Muscle of back (tissue), 13 donors: ENCODE measurements around the gene ARF6. TPM values are rescaled to one million over a fixed set of nuclear protein-coding genes. Genes with fewer than 3 reads are reported as not detected.
A peak's percentile ranks its signal among the peaks of the same experiment; 100 is the strongest.

ENCODE experiments used
- DNase-seq, 3 donors: peaks; one replicate each; pipeline versions ENCODE4 v3.0.0 to v3.0.0-alpha.2; 2013
- long read RNA-seq, 9 donors: transcript quantifications; one replicate each; lab custom pipeline, GENCODE V29; 2026
- polyA plus RNA-seq, 10 donors: library from polyadenylated mRNA; unstranded; fragments of 120-200 nt; gene quantifications; one replicate each; pipeline ENCODE4 v1.2.1, GENCODE V29; 2013; ENCODE audit not compliant: insufficient read length in 10 of 10

ARF6 gene
- polyA plus RNA-seq: 10 to 100 TPM; 30.7 to 46.7 (median 35.7) TPM
- long read RNA-seq, donor 1, transcript ARF6-201 (2 exons, 3,865 nt): major isoform, 10 of 10 reads
- long read RNA-seq, donor 1, partial matches to known transcripts: 0 of 10 reads
- long read RNA-seq, donor 1, other reads (novel, unspliced or antisense): 0 of 10 reads
- long read RNA-seq, donor 2, transcript ARF6-201 (2 exons, 3,865 nt): major isoform, 14 of 14 reads
- long read RNA-seq, donor 2, partial matches to known transcripts: 0 of 14 reads
- long read RNA-seq, donor 2, other reads (novel, unspliced or antisense): 0 of 14 reads
- long read RNA-seq, donor 3: 0 reads
- long read RNA-seq, donor 4, transcript ARF6-201 (2 exons, 3,865 nt): major isoform, 11 of 11 reads
- long read RNA-seq, donor 4, partial matches to known transcripts: 0 of 11 reads
- long read RNA-seq, donor 4, other reads (novel, unspliced or antisense): 0 of 11 reads
- long read RNA-seq, donor 5, transcript ARF6-201 (2 exons, 3,865 nt): major isoform, 12 of 12 reads
- long read RNA-seq, donor 5, partial matches to known transcripts: 0 of 12 reads
- long read RNA-seq, donor 5, other reads (novel, unspliced or antisense): 0 of 12 reads
- long read RNA-seq, donor 6, transcript ARF6-201 (2 exons, 3,865 nt): major isoform, 16 of 16 reads
- long read RNA-seq, donor 6, partial matches to known transcripts: 0 of 16 reads
- long read RNA-seq, donor 6, other reads (novel, unspliced or antisense): 0 of 16 reads
- long read RNA-seq, donor 7, transcript ARF6-201 (2 exons, 3,865 nt): major isoform, 10 of 10 reads
- long read RNA-seq, donor 7, partial matches to known transcripts: 0 of 10 reads
- long read RNA-seq, donor 7, other reads (novel, unspliced or antisense): 0 of 10 reads
- long read RNA-seq, donor 8, transcript ARF6-201 (2 exons, 3,865 nt): major isoform, 9 of 9 reads
- long read RNA-seq, donor 8, partial matches to known transcripts: 0 of 9 reads
- long read RNA-seq, donor 8, other reads (novel, unspliced or antisense): 0 of 9 reads
- long read RNA-seq, donor 9, partial matches to known transcripts: 7 of 10 reads
- long read RNA-seq, donor 9, other reads (novel, unspliced or antisense): 0 of 10 reads

GRCh38 chr14:49892636-49893308 lies at the start of gene ARF6:
TSS of gene ARF6 (plus strand) at chr14:49893082. CDS start at chr14:49893737, 655 bp downstream.
- peak; percentile 98 to 99 (median 99) for DNase-seq

- DNase-seq: no peak
These were observed 43.6 kb upstream of the ARF6 start for GRCh38 chr14:49849213-49849847.

- DNase-seq: no peak
These were observed 41.1 kb upstream of the ARF6 start for GRCh38 chr14:49851813-49852212.

GRCh38 chr14:49852301-49853157 lies 40.4 kb upstream of the ARF6 start, which contains the start of gene NEMF:
TSS of gene NEMF (minus strand) at chr14:49852788. CDS start at chr14:49852753, 35 bp downstream.
- DNase-seq: peak; percentile 94 to 98 (median 95)

- DNase-seq: no peak
These were observed 39.8 kb upstream of the ARF6 start for GRCh38 chr14:49853158-49853477.

GRCh38 chr14:49853572-49854375 lies 39.1 kb upstream of the ARF6 start:
- DNase-seq: peak; percentile 65 to 85 (median 67)

- DNase-seq: peak in 2 of 3 donors; percentile 24 to 35
These were observed 35.4 kb upstream of the ARF6 start for GRCh38 chr14:49857427-49858003.

GRCh38 chr14:49858383-49858782 lies 34.5 kb upstream of the ARF6 start:
- DNase-seq: no peak

- DNase-seq: no peak
These were observed 31.7 kb upstream of the ARF6 start for GRCh38 chr14:49860988-49861698.

- DNase-seq: peak; percentile 84 to 94 (median 90)
These were observed 31.2 kb upstream of the ARF6 start for GRCh38 chr14:49861699-49862088.

- peak; percentile 88 to 97 (median 94) for DNase-seq
These were observed 30.7 kb upstream of the ARF6 start for GRCh38 chr14:49862089-49862673.

GRCh38 chr14:49863487-49864281 lies 29.2 kb upstream of the ARF6 start:
- DNase-seq: peak in 1 of 3 donors; percentile 31

GRCh38 chr14:49865431-49865859 lies 27.4 kb upstream of the ARF6 start:
- DNase-seq: peak; percentile 57 to 86 (median 83)

GRCh38 chr14:49867831-49868719 lies 24.8 kb upstream of the ARF6 start:
- DNase-seq: peak; percentile 92 to 97 (median 94)

- DNase-seq: no peak
These were observed 24.2 kb upstream of the ARF6 start for GRCh38 chr14:49868720-49869114.

GRCh38 chr14:49870908-49871307 lies 22.0 kb upstream of the ARF6 start:
- no peak for DNase-seq
